ENCODE data around the gene GZMA. TPM values are rescaled to one million over a fixed set of nuclear protein-coding genes. Genes with fewer than 3 reads are reported as not detected.

GZMA gene
- total RNA-seq, 6 experiments from 2014 or later: not detected

DNA sequence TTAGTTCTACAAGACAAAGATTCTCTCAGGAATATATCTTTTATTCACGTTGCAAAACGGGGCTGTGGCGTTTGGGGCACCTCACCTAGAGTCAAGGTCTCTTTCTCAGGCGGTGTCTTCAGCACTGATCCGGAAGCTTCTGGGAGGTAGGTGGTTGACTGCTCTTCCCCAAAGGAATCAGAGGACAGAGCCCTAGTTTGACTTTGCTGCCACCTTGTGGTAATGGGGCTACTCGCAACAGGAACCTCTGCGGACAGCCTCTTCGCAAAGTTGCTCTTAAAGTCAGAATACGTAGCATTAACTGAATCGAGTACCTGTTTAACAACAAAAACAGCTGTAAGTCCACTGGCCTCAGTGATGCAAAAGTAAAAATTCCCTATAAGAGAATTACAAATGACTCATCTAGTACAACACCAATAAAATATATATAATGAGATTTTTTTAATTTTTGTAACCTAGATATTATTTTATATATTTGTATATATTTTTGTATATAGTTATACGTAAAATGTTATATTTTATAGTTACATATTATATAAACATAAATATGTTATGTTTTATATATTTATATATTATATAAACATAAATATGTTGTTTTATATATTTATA lies 44.2 kb downstream of the GZMA start:
- H3K4me1 Mint-ChIP-seq (ENCODE audit: low read depth): peaks cover 37% of the 10 kb centered on the region
- H3K4me3 Mint-ChIP-seq: peak overlapping the region; percentile 42
- H3K27me3 Mint-ChIP-seq (ENCODE audit: insufficient read depth): peaks cover 2% of the 10 kb centered on the region; the same call in 1 of the 2 replicates
- H3K27ac Mint-ChIP-seq: no peak overlapping the region
- peak; percentile 76 for DNase-seq
- no peaks in the 10 kb centered on the region for H3K9me3 Mint-ChIP-seq
- no peaks in the 10 kb centered on the region for H3K36me3 Mint-ChIP-seq (ENCODE audit: low read depth)
- TF ChIP-seq, protein P1, sequence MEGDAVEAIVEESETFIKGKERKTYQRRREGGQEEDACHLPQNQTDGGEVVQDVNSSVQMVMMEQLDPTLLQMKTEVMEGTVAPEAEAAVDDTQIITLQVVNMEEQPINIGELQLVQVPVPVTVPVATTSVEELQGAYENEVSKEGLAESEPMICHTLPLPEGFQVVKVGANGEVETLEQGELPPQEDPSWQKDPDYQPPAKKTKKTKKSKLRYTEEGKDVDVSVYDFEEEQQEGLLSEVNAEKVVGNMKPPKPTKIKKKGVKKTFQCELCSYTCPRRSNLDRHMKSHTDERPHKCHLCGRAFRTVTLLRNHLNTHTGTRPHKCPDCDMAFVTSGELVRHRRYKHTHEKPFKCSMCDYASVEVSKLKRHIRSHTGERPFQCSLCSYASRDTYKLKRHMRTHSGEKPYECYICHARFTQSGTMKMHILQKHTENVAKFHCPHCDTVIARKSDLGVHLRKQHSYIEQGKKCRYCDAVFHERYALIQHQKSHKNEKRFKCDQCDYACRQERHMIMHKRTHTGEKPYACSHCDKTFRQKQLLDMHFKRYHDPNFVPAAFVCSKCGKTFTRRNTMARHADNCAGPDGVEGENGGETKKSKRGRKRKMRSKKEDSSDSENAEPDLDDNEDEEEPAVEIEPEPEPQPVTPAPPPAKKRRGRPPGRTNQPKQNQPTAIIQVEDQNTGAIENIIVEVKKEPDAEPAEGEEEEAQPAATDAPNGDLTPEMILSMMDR (IDR thresholded peaks at IDR 0.05): peak; percentile 97

DNA sequence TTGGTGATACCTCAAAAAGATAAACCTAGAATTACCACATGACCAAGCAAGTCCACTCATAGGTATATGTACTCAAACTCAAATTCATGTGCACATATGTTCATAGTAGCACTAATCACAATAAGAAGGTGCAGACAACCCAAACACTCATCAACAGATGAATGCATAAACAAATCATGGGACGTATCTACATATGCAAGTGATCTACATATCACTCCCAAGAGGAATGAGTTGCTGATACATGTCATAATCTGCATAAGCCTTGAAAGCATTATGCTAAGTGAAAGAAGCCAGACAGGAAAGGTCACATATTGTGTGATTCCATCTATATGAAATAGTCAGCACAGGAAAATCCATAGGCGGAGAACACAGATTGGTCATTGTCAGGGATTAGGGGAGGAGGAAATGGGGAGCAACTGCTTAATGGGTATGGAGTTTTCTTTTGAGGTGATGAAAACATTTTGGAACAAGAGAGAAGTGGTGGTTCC lies 46.9 kb downstream of the GZMA start:
- DNase-seq: no peak

DNA sequence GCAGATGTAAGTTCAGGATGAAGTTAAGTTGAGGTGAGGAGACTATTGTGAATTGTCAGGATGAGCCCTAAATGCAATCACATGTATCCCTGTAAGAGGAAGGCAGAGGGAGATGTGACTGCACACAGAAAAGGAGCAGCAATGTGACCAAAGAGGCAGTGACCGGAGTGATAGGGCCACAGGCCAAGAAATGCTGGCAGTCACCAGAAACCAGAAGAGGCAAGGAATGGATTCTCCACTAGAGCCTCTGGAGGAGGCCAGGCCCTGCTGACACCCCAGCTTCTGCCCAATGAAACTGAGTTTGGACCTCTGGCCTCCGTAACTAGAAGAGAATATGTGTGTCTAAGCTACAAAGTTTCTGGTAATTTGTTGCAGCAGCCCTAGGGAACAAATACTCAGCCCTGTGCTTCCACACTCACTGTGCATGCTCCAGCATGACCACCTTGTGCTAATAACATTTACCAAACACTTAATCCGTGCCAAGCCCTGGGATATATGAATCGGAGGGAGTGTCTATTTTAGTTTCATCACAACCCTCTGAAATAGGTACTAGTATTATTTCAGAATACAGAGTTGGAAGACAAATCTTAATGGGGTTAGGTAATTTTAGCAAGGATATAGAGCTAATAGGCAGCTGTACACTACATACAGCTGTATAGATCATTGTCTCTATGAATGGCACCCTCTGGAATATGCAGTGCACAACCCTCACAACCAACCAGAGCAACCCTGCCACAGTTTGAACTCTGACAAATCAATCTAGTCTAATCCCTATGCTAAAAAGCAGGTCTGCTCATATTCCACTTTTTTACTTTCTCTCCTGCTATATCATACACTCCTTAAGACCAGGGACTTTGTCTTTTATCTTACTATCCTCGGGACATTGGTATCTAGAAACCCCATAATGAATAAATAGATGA lies 49.7 kb downstream of the GZMA start:
- H3K27ac Mint-ChIP-seq: peak overlapping the region; percentile 64
- no peaks in the 10 kb centered on the region for H3K9me3 Mint-ChIP-seq
- TF ChIP-seq, protein P1 (IDR thresholded peaks at IDR 0.05): no peak
- peak; percentile 72 for DNase-seq
- H3K27me3 Mint-ChIP-seq (ENCODE audit: insufficient read depth): no peaks in the 10 kb centered on the region
- peaks cover 68% of the 10 kb centered on the region for H3K4me1 Mint-ChIP-seq (ENCODE audit: low read depth)
- peak overlapping the region; percentile 9; the same call in 1 of the 2 replicates for H3K4me3 Mint-ChIP-seq
- no peaks in the 10 kb centered on the region for H3K36me3 Mint-ChIP-seq (ENCODE audit: low read depth)

More for the DNA sequence above, 46.9 kb downstream of the GZMA start:
- H3K36me3 Mint-ChIP-seq (ENCODE audit: low read depth): no peaks in the 10 kb centered on the region
- H3K4me3 Mint-ChIP-seq: no peak overlapping the region
- no peaks in the 10 kb centered on the region for H3K9me3 Mint-ChIP-seq
- TF ChIP-seq, protein P1 (IDR thresholded peaks at IDR 0.05): no peak
- peaks cover 62% of the 10 kb centered on the region for H3K4me1 Mint-ChIP-seq (ENCODE audit: low read depth)
- peaks cover 2% of the 10 kb centered on the region; the same call in 1 of the 2 replicates for H3K27me3 Mint-ChIP-seq (ENCODE audit: insufficient read depth)
- no peak overlapping the region for H3K27ac Mint-ChIP-seq

DNA sequence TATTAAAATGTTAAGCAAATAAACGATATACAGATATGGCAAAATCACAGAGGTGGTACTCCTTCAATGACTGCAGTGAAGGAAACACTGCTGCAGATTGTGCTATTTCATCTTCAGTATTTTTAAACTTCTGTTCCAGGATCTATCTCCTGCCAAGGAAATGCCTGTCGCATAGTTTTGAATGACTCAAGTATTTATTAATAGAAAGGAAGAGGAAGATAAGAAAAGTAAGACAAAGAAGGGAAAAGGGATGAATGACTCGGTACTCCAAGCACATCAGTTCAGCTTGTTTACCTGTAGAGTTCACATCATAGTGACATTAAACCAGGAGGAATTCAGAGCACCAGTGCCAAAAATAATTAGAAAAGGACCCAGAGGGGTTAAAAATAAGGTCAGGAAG lies 52.4 kb downstream of the GZMA start:
- TF ChIP-seq, protein P1 (IDR thresholded peaks at IDR 0.05): no peak
- Mint-ChIP-seq H3K36me3 (ENCODE audit: low read depth) (no peaks in the 10 kb centered on the region), H3K4me1 (ENCODE audit: low read depth) (peaks cover 88% of the 10 kb centered on the region), H3K27ac (peak overlapping the region; percentile 79), H3K27me3 (ENCODE audit: insufficient read depth) (no peaks in the 10 kb centered on the region), H3K9me3 (no peaks in the 10 kb centered on the region), H3K4me3 (peak overlapping the region; percentile 66)
- DNase-seq: peak; percentile 68

Other genes with a start within 250 kb of the GZMA start
- 10 to 100 TPM in 2 of 6 experiments, 1 to 10 TPM in 4; 8.5 to 54.1 (median 9.1) TPM for gene ESM1, start 117.1 kb upstream of the GZMA start, total RNA-seq (2021; fragmentation: NEBNext Ultra II Directional; extraction: Animal tissue kit (Norgen Biotek cat#: 25700))
- not detected for gene GZMK, start 78.4 kb upstream of the GZMA start, total RNA-seq (2021; fragmentation: NEBNext Ultra II Directional; extraction: Animal tissue kit (Norgen Biotek cat#: 25700))
- gene GPX8, start 57.5 kb downstream of the GZMA start, total RNA-seq (2021; fragmentation: NEBNext Ultra II Directional; extraction: Animal tissue kit (Norgen Biotek cat#: 25700)): 100 to 1,000 TPM; 209 to 229 (median 220) TPM
- gene CDC20B, start 70.5 kb downstream of the GZMA start, total RNA-seq (2021; fragmentation: NEBNext Ultra II Directional; extraction: Animal tissue kit (Norgen Biotek cat#: 25700)): under 1 TPM in 5 of 6 experiments, not detected in 1; 0.07 to 0.20 (median 0.12) TPM
- not detected for gene MCIDAS, start 124.7 kb downstream of the GZMA start, total RNA-seq (2021; fragmentation: NEBNext Ultra II Directional; extraction: Animal tissue kit (Norgen Biotek cat#: 25700))
- under 1 TPM in 4 of 6 experiments, not detected in 2; 0.11 to 0.25 (median 0.13) TPM for gene CCNO, start 131.0 kb downstream of the GZMA start, total RNA-seq (2021; fragmentation: NEBNext Ultra II Directional; extraction: Animal tissue kit (Norgen Biotek cat#: 25700))
- 10 to 100 TPM; 35.7 to 45.8 (median 41.7) TPM for gene DHX29, start 205.0 kb downstream of the GZMA start, total RNA-seq (2021; fragmentation: NEBNext Ultra II Directional; extraction: Animal tissue kit (Norgen Biotek cat#: 25700))
- 10 to 100 TPM; 65.1 to 78.2 (median 70.1) TPM for gene MTREX, start 205.3 kb downstream of the GZMA start, total RNA-seq (2021; fragmentation: NEBNext Ultra II Directional; extraction: Animal tissue kit (Norgen Biotek cat#: 25700))